EH (cell line): ENCODE measurements around the gene ARFRP1.
A peak's percentile ranks its signal among the peaks of the same experiment; 100 is the strongest.

Source experiments
- DNase-seq: peaks from one replicate; pipeline ENCODE4 v3.0.0-alpha.2; 2015; ENCODE audit warnings: low read depth

The ARFRP1 gene

GRCh38 chr20:63707558-63708300 is at the start of gene ARFRP1, which contains the start of gene ZGPAT:
ARFRP1 (minus strand) TSS chr20:63707976; CDS start chr20:63707091, 885 bp downstream.
ZGPAT (plus strand) TSS chr20:63708039; CDS start chr20:63708581, 542 bp downstream.
- DNase-seq, result peak; percentile 81

- DNase-seq, result no peak
These were observed 48.8 kb upstream of the ARFRP1 start for GRCh38 chr20:63756648-63756991.

- DNase-seq, result no peak
These were observed 48.3 kb upstream of the ARFRP1 start for GRCh38 chr20:63755933-63756647.

- DNase-seq, result no peak
These were observed 46.2 kb upstream of the ARFRP1 start for GRCh38 chr20:63754008-63754407.

GRCh38 chr20:63753381-63753780 is 45.6 kb upstream of the ARFRP1 start:
- DNase-seq, result no peak

GRCh38 chr20:63752411-63753101 is 44.8 kb upstream of the ARFRP1 start:
- DNase-seq, result no peak

GRCh38 chr20:63751471-63752271 is 43.9 kb upstream of the ARFRP1 start:
- DNase-seq, result no peak

- no peak for DNase-seq
These were observed 43.2 kb upstream of the ARFRP1 start for GRCh38 chr20:63750807-63751470.

- DNase-seq, result no peak
These were observed 42.1 kb upstream of the ARFRP1 start for GRCh38 chr20:63749597-63750508.

- DNase-seq, result no peak
These were observed 41.1 kb upstream of the ARFRP1 start for GRCh38 chr20:63748934-63749270.

GRCh38 chr20:63748070-63748933 is 40.5 kb upstream of the ARFRP1 start:
- DNase-seq, result no peak

GRCh38 chr20:63747622-63748069 is 39.9 kb upstream of the ARFRP1 start:
- no peak for DNase-seq

- no peak for DNase-seq
These were observed 39.1 kb upstream of the ARFRP1 start for GRCh38 chr20:63746751-63747315.

GRCh38 chr20:63745961-63746731 is 38.4 kb upstream of the ARFRP1 start:
- no peak for DNase-seq

- no peak for DNase-seq
These were observed 37.6 kb upstream of the ARFRP1 start for GRCh38 chr20:63745424-63745805.

- DNase-seq, result no peak
These were observed 37.0 kb upstream of the ARFRP1 start for GRCh38 chr20:63744574-63745423.

GRCh38 chr20:63744158-63744557 is 36.4 kb upstream of the ARFRP1 start:
- no peak for DNase-seq
